GM12874 (cell line): ENCODE data around the gene AP5B1.

ENCODE experiments used
- TF ChIP-seq, protein P1 (sequence below): IDR thresholded peaks from 2 replicates; pipeline ENCODE4 v1.5.1; 2011; ENCODE audit warnings: low read depth, mild to moderate bottlenecking, control low read depth, low read length, moderate library complexity; ENCODE audit not compliant: insufficient read depth

Gene AP5B1

GRCh38 chr11:65809496-65809895 is 28.7 kb upstream of the AP5B1 start:
- TF ChIP-seq, protein P1, sequence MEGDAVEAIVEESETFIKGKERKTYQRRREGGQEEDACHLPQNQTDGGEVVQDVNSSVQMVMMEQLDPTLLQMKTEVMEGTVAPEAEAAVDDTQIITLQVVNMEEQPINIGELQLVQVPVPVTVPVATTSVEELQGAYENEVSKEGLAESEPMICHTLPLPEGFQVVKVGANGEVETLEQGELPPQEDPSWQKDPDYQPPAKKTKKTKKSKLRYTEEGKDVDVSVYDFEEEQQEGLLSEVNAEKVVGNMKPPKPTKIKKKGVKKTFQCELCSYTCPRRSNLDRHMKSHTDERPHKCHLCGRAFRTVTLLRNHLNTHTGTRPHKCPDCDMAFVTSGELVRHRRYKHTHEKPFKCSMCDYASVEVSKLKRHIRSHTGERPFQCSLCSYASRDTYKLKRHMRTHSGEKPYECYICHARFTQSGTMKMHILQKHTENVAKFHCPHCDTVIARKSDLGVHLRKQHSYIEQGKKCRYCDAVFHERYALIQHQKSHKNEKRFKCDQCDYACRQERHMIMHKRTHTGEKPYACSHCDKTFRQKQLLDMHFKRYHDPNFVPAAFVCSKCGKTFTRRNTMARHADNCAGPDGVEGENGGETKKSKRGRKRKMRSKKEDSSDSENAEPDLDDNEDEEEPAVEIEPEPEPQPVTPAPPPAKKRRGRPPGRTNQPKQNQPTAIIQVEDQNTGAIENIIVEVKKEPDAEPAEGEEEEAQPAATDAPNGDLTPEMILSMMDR = no peak

GRCh38 chr11:65808744-65809341 is 28.1 kb upstream of the AP5B1 start:
- TF ChIP-seq, protein P1 = no peak

GRCh38 chr11:65806979-65807378 is 26.2 kb upstream of the AP5B1 start:
- TF ChIP-seq, protein P1 = no peak

DNA sequence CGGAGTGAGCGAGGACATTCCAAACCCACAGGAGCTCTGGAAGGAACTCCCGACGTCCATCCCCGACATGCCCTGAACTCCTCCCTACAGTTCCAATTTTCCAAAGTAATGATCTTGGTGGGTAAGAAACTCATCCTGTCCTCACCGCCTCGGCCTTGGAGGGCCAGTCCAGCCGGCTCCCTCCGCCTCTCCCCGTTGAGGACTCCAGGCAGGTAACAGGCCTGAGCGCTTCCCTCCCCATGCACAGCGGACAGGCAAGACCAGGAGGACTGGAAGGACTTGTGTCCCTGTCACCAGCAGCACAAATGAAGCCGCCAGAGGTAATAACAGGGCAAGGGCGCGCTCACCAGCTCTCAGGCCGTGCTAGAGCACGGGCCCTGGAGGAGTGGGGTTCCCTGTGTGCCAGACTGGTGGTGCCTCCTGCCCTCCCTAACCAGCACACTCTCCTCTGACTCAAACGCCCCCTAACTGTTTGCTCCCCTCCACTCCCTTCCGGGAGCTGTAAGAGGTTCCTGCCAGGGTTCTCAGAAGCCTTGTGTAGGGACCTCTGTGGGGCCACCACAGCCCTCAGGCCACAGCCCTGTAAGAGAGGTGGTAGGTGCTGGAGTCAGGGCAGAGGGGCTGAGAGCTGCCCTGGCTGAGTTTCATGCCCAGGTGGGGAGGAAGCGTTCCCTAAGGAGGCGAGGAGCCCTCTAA is 23.2 kb upstream of the AP5B1 start:
- TF ChIP-seq, protein P1 = no peak

DNA sequence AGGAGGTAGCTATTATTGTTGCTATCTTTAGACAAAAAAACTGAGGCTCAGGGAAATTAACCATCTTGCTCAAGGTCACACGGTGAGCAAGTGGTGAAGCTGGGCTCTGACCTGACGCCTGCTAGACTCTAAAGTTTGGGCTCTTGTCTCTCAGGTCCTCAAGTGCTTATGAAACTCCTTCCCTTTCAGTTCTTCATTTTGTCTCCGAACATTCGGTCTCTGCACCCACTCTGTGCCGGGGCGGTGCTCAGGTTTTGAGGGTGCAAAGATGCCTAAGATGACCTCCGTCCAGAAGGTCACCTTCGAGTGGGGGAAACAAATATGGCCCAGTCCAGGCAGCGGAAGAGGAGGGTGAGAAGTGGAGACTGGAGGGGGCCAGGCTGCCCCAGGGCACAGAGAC is 22.1 kb upstream of the AP5B1 start:
- TF ChIP-seq, protein P1 = no peak

DNA sequence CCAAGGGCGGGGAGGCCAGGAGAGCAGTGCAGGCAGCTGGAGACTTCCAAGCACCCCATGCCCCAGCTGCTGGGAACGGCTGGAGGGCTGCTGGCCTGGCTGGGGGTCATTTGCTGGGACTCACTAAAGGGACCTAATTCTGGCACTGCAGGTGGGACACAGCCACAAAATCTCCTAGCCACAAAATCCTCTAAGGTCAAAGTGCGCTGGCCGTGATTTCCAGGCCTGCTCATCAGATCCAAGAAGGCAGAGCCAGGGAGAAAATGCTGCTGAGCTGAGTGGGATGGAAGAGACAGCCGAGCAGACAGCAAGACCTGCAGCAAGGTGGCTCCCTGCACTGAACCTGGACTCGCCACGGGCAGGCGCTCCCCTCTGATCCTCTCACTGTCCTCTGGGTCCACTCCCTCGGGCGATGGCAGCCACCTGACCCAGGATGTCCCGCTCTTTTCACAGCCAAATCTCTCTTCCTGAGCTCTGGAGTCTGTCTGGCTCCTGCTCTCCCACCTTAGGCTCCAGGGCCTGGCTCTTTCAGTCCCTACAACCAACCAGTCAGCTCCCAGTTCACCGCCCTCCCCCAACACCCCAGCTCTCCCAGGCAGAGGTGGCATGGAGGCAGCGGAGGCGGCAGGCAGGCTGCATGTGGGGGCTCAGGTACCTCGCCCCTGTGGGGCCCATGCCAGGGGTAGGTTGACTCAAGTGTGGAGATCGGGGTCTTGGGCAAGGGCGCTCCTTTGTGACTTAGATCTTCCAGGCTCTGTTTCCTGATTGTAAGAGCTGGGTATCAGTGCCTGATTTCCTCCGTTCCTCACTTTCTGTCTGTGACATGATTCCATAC is 20.6 kb upstream of the AP5B1 start:
- TF ChIP-seq, protein P1 = no peak

GRCh38 chr11:65798882-65799281 is 18.1 kb upstream of the AP5B1 start:
- TF ChIP-seq, protein P1 = no peak
